ENCODE results near the gene HCST.

The HCST gene

DNA sequence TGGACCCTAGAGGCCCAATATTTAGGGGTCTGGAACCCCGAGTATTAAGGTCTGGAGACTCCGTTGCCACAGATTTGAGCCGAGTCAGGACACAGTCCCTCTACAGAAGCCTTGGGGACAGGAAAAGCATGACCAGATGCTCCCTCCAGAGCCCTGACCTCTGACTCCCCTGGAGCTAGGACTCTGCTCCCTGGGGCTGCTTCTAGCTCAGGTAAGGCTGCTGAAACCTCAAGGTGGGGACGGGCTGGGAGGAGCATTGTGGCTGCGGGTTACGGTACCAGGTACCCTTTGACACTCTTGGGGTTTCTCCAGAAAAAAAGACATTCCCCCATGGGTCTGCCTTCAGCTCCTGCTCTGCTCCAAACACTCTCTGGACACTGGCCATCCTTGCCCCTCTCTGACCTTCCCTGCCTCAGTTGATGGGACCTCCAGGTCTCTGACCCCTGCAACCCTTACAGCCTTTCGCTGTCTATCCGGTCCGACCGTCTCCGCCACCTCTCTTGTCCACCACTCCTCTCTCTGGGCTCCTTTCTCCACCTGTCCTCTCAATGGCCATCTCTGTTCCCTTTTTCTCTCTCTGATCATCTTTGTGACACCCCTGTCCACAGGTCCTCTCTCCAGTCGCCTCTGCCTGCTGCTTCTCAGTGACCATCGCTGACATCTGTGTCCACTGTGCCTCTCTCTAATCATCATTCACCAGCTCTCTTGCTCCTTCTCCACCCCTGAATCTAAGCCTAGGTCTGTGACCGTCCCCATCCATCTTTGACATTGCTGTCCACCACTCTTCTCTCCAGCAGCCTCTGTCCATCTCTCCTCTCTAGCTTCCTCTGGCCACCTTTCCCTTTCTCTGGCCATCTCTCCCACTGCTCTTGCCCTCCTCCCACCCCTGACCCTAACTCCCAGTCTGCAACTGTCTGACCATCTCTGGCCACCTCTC is 35.3 kb downstream of the HCST start:
- no peak for DNase-seq (ENCODE audit: low read depth in 1 of 2, low spot score in 1 of 2)
- no peak for TF ChIP-seq JUND (IDR thresholded peaks at IDR 0.05; ENCODE audit: low read depth)
- in situ Hi-C loops (cut with HindIII; ENCODE audit: low pct_unique_long_range_greater_than_20kb, low sequenced_read_pairs) = no loop called here

- in situ Hi-C loops (cut with HindIII; ENCODE audit: low pct_unique_long_range_greater_than_20kb, low sequenced_read_pairs) = no loop called here
- DNase-seq (ENCODE audit: low read depth in 1 of 2, low spot score in 1 of 2) = no peak
Measured at GRCh38 chr19:35938282-35939224, 36.2 kb downstream of the HCST start.

DNA sequence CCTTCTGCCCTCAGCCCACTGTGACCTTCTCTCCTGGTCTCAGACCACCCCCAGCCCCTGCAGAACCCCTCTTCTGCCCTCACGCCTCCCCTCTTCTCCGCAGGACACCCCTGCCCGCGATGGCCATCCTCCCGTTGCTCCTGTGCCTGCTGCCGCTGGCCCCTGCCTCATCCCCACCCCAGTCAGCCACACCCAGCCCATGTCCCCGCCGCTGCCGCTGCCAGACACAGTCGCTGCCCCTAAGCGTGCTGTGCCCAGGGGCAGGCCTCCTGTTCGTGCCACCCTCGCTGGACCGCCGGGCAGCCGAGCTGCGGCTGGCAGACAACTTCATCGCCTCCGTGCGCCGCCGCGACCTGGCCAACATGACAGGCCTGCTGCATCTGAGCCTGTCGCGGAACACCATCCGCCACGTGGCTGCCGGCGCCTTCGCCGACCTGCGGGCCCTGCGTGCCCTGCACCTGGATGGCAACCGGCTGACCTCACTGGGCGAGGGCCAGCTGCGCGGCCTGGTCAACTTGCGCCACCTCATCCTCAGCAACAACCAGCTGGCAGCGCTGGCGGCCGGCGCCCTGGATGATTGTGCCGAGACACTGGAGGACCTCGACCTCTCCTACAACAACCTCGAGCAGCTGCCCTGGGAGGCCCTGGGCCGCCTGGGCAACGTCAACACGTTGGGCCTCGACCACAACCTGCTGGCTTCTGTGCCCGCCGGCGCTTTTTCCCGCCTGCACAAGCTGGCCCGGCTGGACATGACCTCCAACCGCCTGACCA is 37.2 kb downstream of the HCST start:
- no peak for TF ChIP-seq JUND (IDR thresholded peaks at IDR 0.05; ENCODE audit: low read depth)
- no peak for DNase-seq (ENCODE audit: low read depth in 1 of 2, low spot score in 1 of 2)
- in situ Hi-C loops (cut with HindIII; ENCODE audit: low pct_unique_long_range_greater_than_20kb, low sequenced_read_pairs) = no loop called here

More at GRCh38 chr19:35938282-35939224, 36.2 kb downstream of the HCST start:
- no peak for TF ChIP-seq JUND (IDR thresholded peaks at IDR 0.05; ENCODE audit: low read depth)

GRCh38 chr19:35940078-35940775 is 37.9 kb downstream of the HCST start:
- no peak for DNase-seq (ENCODE audit: low read depth in 1 of 2, low spot score in 1 of 2)
- in situ Hi-C loops (cut with HindIII; ENCODE audit: low pct_unique_long_range_greater_than_20kb, low sequenced_read_pairs) = no loop called here
- no peak for TF ChIP-seq JUND (IDR thresholded peaks at IDR 0.05; ENCODE audit: low read depth)

DNA sequence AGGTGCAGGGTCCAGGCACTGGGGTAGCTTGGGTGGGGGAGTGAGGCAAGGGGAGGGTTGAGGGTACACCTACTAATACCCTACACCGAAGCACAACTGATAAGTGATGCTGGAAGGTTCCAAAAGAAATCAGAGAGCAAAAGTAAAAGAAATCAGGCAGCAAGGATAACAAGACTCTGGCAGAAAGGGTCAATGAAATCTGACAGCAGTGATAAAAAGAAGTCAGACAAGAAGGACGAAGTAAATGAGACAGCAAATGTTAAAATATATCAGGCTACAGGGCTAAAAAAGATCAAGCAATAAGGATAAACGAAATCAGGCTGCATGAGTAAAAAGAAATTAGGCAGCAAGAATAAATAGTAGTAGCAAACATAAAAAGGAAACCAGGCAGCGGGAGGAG is 38.5 kb downstream of the HCST start:
- in situ Hi-C loops (cut with HindIII; ENCODE audit: low pct_unique_long_range_greater_than_20kb, low sequenced_read_pairs) = no loop called here
- TF ChIP-seq JUND (IDR thresholded peaks at IDR 0.05; ENCODE audit: low read depth) = no peak

DNA sequence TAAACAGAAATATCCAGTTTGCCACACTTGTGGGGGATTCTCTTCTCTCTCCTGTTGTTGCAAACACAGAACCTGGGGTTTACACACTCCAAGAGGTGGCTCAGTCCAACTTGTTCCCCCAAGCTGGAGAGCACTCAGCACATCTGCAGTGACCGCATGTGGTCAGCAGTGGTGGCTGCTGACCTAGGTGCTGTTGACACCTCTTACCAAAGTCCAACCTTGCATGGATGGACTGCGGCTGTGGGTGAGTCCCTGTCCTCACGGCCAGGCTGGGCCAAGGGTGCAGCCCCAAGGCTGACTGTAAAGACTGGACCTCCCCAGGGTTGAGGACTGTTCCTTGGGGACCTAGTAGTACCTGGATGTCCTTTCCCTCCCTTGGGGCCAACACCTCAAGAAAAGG is 39.9 kb downstream of the HCST start:
- DNase-seq (ENCODE audit: low read depth in 1 of 2, low spot score in 1 of 2) = no peak
- in situ Hi-C loops (cut with HindIII; ENCODE audit: low pct_unique_long_range_greater_than_20kb, low sequenced_read_pairs) = no loop called here
- TF ChIP-seq JUND (IDR thresholded peaks at IDR 0.05; ENCODE audit: low read depth) = no peak

More for the DNA sequence above, 38.5 kb downstream of the HCST start:
- DNase-seq (ENCODE audit: low read depth in 1 of 2, low spot score in 1 of 2) = no peak

- DNase-seq (ENCODE audit: low read depth in 1 of 2, low spot score in 1 of 2) = no peak
- in situ Hi-C loops (cut with HindIII; ENCODE audit: low pct_unique_long_range_greater_than_20kb, low sequenced_read_pairs) = no loop called here
- TF ChIP-seq JUND (IDR thresholded peaks at IDR 0.05; ENCODE audit: low read depth) = no peak
Measured at GRCh38 chr19:35943321-35944301, 41.3 kb downstream of the HCST start.

DNA sequence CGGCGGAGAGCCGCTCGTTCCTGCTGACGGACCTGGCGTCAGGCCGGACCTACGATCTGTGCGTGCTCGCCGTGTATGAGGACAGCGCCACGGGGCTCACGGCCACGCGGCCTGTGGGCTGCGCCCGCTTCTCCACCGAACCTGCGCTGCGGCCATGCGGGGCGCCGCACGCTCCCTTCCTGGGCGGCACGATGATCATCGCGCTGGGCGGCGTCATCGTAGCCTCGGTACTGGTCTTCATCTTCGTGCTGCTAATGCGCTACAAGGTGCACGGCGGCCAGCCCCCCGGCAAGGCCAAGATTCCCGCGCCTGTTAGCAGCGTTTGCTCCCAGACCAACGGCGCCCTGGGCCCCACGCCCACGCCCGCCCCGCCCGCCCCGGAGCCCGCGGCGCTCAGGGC is 42.2 kb downstream of the HCST start:
- no peak for TF ChIP-seq JUND (IDR thresholded peaks at IDR 0.05; ENCODE audit: low read depth)
- in situ Hi-C loops (cut with HindIII; ENCODE audit: low pct_unique_long_range_greater_than_20kb, low sequenced_read_pairs) = no loop called here

DNA sequence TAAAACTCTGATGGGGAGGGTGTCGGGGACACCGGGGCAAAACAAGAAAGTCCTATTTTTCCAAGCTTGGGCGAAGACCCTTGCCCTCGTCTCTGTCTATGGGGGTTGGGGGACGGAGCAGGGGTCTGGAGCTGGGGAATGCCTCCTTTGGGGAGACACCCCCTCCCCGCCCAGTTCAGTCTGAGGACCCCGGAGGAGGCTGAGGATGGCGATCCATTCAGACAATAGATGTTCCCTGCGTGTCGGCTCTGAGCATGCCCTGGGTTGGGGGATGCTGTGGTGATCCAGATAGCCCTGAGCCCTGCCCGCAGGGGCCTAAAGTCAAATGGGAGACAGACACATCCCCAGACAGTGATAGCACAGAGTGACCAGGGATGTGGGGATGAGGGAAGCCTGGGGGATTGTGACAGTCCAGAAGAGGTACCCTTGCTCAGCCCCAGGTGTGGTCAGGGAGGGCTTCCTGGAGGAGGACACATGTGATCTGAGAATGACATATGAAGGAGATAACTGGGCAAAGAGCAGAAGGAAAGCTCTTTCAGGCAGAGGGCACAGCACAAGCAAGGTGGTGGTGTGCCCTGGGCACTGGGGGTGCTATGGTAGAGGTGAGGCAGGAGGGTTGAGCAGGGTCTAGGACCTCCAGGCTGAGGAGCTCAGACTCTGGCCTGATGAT is 42.9 kb downstream of the HCST start:
- in situ Hi-C loops (cut with HindIII; ENCODE audit: low pct_unique_long_range_greater_than_20kb, low sequenced_read_pairs) = no loop called here
- no peak for DNase-seq (ENCODE audit: low read depth in 1 of 2, low spot score in 1 of 2)
- TF ChIP-seq JUND (IDR thresholded peaks at IDR 0.05; ENCODE audit: low read depth) = no peak

More for the DNA sequence above, 42.2 kb downstream of the HCST start:
- no peak for DNase-seq (ENCODE audit: low read depth in 1 of 2, low spot score in 1 of 2)

GRCh38 chr19:35946203-35946602 is 43.9 kb downstream of the HCST start:
- DNase-seq (ENCODE audit: low read depth in 1 of 2, low spot score in 1 of 2) = no peak
- in situ Hi-C loops (cut with HindIII; ENCODE audit: low pct_unique_long_range_greater_than_20kb, low sequenced_read_pairs) = no loop called here
- no peak for TF ChIP-seq JUND (IDR thresholded peaks at IDR 0.05; ENCODE audit: low read depth)
